IPS DF 19.7 (cell line): Measurements from ENCODE around the gene CAMSAP3.
"Not testable (repeated sequence)": the region's sequence is repeated elsewhere in the genome, so short reads cannot be mapped to it uniquely, and the experiment has no call there.

ENCODE experiments used
- DNase-seq: peaks from one replicate; pipeline ENCODE4 v3.0.0-alpha.2; 2013; ENCODE audit warnings: low read depth, low spot score

Gene CAMSAP3

DNA sequence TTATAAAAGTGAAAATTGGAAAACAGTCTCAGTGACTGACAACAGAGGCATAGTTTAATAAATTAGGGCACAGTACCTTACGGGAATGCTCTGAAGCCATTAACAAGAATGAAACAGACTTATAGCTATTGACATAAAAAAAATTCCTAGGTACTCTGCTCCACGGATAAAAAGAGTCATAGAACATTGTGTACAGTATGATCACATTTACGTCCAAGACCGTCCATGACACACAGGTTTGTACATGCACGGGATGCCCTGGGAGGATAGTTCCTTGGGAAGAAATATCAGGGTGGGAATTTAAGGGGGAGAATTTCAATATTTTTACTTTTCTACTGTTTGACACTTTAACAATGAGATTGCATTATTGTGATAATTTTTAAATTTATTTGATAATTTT is 24.9 kb upstream of the CAMSAP3 start:
- no peak for DNase-seq

DNA sequence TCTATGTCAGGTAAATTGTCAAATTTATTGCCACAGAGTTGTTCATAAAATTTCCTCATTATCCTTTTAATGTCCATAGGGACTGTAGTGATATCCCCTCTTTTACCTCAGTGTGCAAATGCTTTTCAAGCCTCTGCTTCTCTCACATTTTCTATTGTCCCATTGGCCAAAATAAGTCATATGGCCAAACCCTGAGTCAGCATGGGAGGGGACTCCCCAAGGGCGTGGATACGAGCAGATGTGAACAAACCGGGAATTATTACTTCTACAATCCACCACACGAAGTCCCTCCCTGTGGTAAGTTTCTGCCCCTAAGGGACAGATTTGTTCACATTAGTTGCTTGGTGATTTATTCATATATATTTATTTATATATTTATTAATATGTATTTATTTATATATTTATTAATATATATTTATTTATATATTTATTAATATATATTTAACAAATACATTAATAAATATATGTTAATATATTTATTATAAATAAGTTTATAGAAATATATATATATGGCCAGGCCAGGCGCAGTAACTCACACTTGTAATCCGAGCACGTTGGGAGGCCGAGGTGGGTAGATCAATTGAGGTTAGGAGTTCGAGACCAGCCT is 20.1 kb upstream of the CAMSAP3 start:
- no peak for DNase-seq

GRCh38 chr19:7577422-7577821 is 18.2 kb upstream of the CAMSAP3 start:
- DNase-seq, result not testable (repeated sequence)

DNA sequence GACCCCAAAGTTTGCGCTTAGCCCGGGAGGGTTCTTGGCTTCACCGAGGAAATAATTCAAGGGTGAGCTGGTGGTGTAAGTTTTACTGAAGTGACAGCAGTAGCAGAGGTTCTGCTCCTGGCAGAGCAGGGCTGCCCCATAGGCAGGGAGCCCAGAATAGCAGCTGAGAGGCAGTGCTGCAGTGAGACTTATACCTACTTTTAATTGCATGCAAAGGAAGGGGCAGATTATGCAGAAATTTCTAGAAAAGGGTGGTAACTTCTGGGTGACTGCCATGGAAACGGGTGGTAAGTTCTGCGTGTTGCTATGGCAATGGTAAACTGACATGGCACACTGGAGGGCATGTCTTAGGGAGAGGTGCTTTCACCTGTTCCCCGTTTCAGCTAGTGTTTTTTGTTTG is 17.5 kb upstream of the CAMSAP3 start:
- DNase-seq, result no peak

- DNase-seq, result no peak
Observed at GRCh38 chr19:7579182-7579581, 16.5 kb upstream of the CAMSAP3 start.

DNA sequence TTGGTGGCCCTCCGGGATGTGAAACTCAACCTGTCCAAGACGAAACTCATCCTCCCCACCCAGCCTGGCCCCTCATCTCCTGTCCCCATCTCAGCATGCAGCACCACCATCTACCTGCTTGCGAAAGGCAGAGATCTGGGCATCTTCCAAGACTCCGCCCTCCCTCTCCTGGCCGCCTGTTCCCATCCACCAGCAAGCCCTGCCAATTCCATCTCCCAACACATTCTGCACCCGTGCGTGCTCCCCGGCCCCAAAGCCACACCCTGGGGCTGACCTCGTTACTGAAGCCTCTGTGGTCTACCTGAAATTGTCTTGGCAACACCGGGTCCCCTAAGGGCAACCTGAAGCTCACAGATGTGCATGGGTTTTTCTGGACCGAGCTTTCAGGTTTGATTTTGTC is 13.2 kb upstream of the CAMSAP3 start:
- DNase-seq, result no peak

DNA sequence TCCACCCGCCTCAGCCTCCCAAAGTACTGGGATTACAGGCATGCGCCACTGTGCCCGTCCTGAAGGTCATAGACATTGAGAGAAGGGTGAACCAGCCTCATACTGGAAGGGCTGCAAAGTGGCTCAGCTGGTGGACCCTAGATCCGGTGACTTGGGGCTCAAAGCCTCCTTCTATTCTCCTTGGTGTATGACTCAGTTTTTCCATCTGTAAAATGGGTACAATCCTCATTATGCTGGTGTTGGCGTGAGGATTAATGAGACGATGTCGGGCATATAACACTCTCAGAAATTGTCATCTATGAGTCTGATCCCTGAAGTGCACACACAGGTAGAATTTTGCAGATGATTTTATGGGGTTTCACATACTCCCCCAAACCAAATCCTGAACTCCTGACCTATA is 5.8 kb upstream of the CAMSAP3 start:
- no peak for DNase-seq

DNA sequence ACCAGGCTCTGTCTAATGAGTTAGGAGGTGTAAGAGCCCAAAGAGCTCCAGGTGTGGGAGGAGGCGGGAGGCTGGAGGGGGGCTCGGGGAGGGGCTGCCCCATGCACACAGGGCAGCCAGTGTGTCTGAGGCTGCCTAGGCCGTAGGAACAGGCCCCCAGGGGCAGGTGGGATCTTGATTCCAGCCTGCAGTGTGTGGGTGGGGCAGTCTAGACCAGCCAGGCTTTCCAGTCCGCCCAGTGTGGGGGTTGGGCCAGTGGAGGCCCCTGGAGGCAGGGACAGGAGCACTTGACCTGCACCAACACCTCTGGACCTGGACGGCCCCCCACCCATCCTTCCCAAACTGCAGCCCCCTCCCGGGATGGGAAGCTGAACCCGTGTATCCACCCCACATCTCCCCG is 5.4 kb upstream of the CAMSAP3 start:
- DNase-seq, result no peak

- DNase-seq, result no peak
Observed at GRCh38 chr19:7596211-7596937, 711 bp downstream of the CAMSAP3 start.

- no peak for DNase-seq
Observed at GRCh38 chr19:7597689-7598088, 2.0 kb downstream of the CAMSAP3 start.

- DNase-seq, result no peak
Observed at GRCh38 chr19:7598180-7598579, 2.5 kb downstream of the CAMSAP3 start.

DNA sequence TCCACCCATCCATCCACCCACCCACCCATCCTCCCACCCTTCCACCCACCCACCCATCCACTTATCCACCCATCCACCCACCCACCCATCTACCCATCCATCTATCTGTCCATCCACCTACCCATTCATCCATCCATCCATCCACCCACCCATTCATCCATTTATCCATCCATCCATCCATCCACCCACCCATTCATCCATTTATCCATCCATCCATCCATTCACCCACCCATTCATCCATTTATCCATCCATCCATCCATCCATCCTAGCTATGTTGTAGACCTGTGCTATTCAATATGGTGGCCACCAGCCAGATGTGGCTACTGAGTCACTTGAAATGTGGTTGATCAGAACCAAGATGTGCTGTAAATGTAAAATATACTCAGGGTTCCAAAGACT is 5.1 kb downstream of the CAMSAP3 start:
- DNase-seq, result no peak

DNA sequence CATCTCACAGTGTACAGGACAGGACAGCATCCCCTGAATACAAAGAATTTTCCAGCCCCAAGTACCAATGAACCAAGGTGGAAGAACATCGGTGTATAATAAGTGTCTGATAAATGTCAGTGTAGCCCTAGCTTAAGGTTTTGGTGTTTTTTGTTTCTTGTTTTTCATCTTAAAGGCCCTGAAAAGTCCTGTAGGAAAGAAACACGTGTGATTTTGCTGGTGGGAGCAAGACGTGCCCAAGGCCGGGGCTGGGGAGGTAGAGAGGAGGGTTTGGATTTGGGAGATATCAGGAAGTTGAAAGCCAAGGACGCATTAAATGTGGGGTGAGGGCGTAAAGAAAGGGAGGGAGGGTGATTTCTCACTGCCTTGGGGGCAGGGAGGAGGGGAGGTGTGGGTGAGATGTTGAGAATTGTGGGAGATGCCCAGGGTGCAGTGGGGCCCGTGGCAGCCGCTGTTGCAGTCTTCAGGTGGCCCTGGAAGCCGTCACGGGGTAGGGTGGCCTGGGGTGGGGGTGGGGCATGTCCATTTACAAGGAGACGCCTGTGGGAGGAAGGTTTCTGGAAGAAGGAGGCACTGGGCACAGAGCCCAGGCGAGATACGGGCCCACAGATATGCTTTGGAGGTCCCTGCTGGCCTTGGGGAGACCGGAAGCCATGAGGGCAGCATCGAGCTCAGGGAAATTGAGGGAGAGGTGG is 6.7 kb downstream of the CAMSAP3 start:
- DNase-seq, result no peak

DNA sequence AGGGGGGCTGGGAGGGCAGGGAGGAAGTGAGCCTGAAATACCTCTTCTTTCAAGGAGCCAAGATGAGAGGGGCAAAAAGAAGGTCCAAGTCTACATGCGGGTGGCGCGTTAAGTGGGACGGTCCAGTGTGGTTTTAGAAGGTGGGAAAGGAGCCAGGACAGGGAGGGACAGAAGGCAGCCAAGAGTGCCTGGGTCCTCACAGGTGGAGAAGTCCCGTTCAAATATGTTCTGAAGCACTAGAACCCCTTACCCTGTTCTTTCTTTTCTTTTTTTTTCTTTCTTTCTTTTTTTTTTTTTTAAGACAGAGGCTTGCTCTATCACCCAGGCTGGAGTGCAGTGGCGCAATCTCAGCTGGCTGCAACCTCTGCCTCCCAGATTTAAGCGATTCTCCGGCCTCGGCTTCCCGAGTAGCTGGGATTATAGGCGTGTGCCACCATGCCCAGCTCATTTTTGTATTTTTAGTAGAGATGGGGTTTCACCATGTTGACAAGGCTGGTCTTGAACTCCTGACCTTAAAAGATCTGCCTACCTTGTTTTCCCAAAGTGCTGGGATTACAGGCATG is 7.4 kb downstream of the CAMSAP3 start:
- DNase-seq, result no peak

GRCh38 chr19:7603919-7604318 is 8.3 kb downstream of the CAMSAP3 start:
- no peak for DNase-seq

- peak; percentile 82 for DNase-seq
Observed at GRCh38 chr19:7605490-7606222, 10.0 kb downstream of the CAMSAP3 start.

DNA sequence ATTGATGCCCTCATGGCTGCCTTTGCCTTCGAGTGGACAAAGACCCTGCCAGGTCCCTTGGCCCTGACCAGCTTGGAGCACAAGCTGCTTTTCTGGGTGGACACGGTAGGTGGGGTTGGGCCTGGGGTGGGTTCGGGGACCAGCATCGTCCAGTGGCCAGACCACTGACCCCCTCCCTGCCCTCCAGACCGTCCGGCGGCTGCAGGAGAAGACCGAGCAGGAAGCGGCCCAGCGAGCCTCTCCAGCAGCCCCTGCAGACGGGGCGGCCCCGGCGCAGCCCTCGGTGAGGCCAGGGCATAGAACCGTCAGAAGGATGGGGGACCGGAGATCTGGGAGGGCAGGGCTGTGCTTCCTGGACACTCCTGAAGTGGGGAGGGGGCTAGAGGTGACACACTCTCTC is 10.6 kb downstream of the CAMSAP3 start:
- no peak for DNase-seq

DNA sequence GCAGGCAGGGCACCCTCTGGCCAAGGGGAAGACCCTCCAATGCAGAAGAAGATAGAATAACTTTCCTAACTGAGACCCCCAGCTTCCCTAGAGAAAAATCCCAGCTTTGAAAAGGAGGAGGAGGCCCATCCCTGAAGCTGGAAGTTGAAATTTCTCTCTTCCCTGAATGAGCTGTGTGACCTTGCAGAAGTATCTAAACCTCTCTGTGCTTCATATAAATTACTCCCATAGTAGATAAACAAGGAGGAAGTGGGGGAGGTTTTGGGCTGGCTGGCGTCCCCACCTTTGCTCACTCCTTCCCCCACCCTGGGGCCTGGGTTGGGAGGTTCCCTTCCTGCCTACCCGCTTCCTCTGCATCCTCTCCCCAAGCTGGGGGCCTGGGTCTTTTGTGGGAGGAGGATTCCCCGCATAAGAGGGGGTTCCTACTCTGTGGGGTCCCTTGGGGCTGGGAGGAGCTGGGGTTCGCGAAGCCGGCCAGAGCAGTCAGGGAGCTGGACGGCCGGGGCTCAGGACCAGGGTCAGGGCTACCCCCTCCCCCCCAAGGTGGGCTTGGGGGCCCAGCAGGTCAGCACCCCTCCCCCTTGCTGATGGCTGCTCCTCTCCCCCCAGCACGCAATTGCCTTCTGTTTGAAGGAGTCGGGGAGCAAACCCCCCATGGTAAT is 11.7 kb downstream of the CAMSAP3 start:
- DNase-seq, result no peak

DNA sequence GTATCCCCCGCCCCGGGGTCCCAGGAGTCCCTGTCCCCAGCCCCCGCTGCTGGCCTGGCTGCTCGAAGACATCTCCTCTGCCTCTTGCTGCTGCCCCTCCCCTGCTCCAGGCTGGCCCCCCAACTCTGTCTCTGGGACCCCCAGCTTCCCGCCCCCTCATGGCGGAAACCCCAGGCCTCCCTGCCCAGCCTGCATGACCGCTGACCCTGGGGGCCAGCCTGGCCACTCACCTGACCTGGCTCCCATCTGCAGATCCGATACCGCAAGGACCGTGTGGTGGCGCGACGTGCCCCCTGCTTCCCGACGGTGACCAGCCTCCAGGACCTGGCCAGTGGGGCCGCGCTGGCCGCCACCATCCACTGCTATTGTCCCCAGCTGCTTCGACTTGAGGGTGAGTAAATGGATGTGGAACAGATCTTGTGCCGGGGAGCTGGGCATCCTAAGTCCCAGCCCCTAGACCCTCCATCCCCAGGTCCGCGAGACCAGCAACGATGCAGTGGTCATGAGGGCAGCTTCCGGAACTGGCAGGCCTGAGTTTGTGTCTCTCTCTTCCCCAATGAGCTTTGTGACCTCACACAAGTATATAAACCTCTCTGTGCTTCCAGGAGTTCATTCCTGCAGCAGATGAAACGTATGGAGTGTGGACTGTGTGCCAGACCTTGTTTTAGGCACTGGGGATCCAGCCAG is 12.4 kb downstream of the CAMSAP3 start:
- no peak for DNase-seq

- DNase-seq, result no peak
Observed at GRCh38 chr19:7610491-7611240, 15.0 kb downstream of the CAMSAP3 start.
